Activated T-cell treated with anti-CD3 and anti-CD28 coated beads for 4 hours (primary cell): ENCODE measurements around the gene PPP1R2B.

Source experiments
- DNase-seq: peaks from one replicate; pipeline ENCODE4 v3.0.0-alpha.2; 2020

Gene PPP1R2B

DNA sequence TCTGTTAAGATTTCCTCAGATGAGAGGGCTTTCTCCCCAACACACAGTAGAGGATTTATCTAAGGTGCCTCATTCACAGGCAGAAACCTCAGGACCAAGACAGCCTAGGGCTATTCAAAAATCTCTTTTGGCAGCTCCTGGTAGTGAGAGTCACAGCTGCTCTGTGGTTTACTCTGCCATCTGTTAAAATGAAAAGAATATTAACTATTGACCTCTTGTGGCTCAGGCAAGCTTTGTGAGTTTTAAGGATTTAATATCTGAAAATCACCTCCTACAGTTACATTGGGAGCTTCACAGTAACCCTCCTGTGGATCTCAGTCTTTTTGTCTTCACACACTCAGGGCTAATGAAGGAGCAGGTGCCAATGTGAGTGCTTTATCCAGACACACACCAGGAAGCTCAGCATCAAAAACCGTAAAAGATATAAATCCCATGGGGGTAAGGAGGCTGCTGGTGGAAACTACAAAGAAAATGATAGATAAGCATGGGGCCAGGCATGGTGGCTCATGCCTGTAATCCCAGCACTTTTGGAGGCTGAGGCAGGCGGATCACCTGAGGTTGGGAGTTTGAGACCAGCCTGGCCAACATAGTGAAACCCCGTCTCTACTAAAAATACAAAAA is 29.7 kb downstream of the PPP1R2B start:
- DNase-seq, result no peak

DNA sequence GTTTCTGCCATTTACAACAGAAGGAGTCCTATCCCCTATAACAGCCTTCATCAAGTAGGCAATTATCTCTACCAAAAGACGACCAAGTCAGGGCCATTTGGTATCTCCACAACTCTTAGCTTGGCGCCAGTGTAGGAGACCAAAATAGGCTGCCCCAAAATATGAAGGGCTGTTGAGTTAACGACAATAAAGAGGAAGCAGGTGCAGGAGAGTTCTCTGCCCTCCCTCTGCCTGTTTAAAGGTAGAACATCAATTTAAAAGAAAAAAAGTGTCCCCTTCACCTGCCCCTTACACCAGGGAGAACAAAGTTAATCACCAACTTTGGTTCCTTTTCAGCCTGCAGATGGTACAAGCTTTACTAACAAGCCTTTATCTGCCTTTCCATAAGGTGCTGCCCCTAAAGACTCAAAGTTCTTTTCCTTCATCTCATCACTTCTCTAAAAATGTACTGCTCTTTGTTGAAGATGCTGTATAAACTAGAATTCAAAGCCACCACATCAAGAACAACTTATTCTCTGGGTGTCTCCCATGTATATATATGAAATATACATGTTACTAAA is 33.3 kb downstream of the PPP1R2B start:
- no peak for DNase-seq

DNA sequence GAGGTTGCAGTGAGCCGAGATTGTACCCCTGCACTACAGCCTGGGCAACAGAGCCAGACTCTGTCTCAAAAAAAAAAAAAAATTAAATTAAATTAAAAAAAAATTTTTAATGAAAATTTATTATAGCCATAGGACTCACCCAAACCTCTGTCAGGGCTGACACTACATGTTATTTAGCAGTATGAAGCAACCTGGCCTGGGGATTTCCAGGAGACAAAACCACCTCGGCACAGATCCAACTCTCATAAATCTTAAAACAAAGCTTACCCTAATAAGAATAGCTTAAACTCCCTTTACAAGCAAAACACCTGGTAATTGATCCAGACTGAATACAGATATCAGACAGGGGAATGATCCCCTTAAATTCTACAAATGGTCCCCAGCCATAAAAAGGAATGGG is 38.4 kb downstream of the PPP1R2B start:
- no peak for DNase-seq

DNA sequence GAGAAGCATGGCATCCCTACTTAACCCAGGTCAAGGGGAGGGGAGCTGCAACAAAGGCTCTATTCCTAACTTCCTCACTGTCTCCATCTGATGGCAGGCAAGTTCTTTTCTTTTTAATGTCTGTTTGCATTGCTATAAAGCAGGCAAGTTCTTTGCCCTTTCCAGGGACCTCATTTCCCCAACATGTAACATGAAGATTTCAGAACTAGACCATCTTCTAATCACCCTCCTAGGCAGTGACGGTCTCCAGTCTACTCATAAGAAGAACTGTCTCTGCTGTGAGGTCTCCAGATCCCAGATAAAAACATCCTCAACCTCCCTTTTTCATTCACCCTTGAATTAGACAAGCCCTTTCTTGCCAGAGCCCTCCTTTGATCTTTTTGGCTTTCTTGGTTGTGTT is 42.1 kb downstream of the PPP1R2B start:
- DNase-seq, result no peak

DNA sequence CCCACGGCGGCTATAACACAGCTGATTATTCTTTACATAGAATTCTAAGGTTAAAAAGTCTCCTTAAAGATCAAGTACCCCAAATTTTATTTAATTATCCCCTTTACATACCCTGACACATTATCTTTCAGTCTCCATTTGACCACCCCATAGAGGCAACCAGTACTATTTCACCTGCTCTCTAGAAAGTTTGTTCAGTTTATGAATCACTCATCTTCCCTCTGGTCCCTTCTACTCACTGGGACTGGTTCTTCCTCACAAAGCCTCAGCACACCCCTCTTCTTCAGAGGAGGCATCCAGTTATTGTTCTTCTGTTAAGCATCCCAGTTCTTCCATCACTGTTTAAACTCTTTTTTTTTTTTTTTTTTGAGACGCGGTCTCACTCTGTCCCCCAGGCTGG is 42.8 kb downstream of the PPP1R2B start:
- DNase-seq, result no peak

DNA sequence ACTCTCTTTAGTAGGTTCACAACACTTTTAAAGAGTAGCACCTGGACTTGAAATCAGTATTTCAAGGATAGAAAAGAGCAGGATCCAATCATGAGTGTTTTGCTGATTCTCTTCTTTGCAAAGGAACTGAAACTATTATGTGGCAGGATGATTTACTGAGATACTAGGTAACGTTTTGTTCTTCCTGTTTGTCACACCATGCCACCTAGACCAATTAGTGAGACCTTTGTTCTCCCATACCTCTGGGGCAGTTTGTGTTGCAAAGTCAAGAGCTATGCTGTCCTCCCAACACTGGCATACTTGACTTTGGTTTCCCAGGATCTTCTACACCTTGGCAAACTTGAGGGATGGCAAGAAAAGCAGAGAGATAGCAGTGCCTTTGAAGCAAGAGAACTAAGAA is 43.4 kb downstream of the PPP1R2B start:
- no peak for DNase-seq

DNA sequence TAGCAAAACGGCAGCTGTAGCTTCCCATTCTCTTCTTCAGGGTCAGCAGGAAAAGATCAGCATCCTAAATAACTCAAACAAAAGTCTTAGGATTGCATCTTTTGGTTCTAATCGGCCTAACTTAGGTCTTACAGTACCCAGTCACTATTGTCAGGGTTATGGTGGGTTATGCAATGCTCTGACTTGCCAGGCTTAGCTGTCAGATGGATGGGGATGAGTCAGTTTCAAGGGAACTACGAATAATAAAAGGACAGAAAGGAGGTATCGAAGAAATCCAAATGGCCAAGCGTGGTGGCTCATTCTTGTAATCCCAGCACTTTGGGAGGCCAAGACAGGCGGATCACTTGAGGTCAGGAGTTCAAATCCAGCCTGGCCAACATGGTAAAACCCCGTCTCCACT is 46.5 kb downstream of the PPP1R2B start:
- DNase-seq, result no peak
